CD4-positive, alpha-beta memory T cell (primary cell): ENCODE results near the gene ISL1. TPM values are rescaled to one million over a fixed set of nuclear protein-coding genes. Genes with fewer than 3 reads are reported as not detected.

ENCODE experiments used
- CTCF ChIA-PET: fragments of 350-600 bp; sonication (Branson Sonifier 250); formaldehyde crosslinking; loops from one replicate; lab custom pipeline; 2021; ENCODE audit warnings: inconsistent platforms; ENCODE audit not compliant: partially characterized antibody; lab: Charles Lee
- POLR2A ChIA-PET: fragments of 350-600 bp; sonication (Branson Sonifier 250); formaldehyde crosslinking; loops from one replicate; lab custom pipeline; 2021; ENCODE audit not compliant: partially characterized antibody; lab: Charles Lee
- DNase-seq, 5 donors: peaks; one replicate each; pipeline versions ENCODE4 v3.0.0 to v3.0.0-alpha.2; 2020 to 2022; ENCODE audit warnings: mixed read lengths in 1 of 5
- H3K27ac ChIP-seq: one replicate; pipeline ENCODE4 v1.7.0; 2013; ENCODE audit warnings: low read depth, low read length
- H3K27me3 ChIP-seq: 2 replicates; pipeline ENCODE4 v1.7.0; 2013; ENCODE audit warnings: mild to moderate bottlenecking, low read length, moderate library complexity; ENCODE audit not compliant: insufficient read depth
- H3K36me3 ChIP-seq: 2 replicates; pipeline ENCODE4 v1.7.0; 2013; ENCODE audit warnings: mild to moderate bottlenecking, low read length, moderate library complexity; ENCODE audit not compliant: insufficient read depth
- H3K4me1 ChIP-seq: 2 replicates; pipeline ENCODE4 v1.7.0; 2013; ENCODE audit warnings: mild to moderate bottlenecking, low read length, moderate library complexity; ENCODE audit not compliant: insufficient read depth
- H3K4me3 ChIP-seq, 2 donors: one replicate each; pipeline ENCODE4 v1.7.0; 2013; ENCODE audit warnings: low read length in 2 of 2, mild to moderate bottlenecking in 1 of 2
- H3K9me3 ChIP-seq, 2 donors: one replicate each; pipeline ENCODE4 v1.7.0; 2013; ENCODE audit warnings: low read length in 2 of 2, control low read depth in 1 of 2; ENCODE audit not compliant: control insufficient read depth in 1 of 2
- H3K27ac Mint-ChIP-seq, 7 donors: one replicate each; pipeline ENCODE4 v1.8.0; 2020 to 2021; ENCODE audit warnings: mixed read lengths in 7 of 7, mild to moderate bottlenecking in 6 of 7, inconsistent platforms in 3 of 7, moderate library complexity in 3 of 7
- H3K27me3 Mint-ChIP-seq, 2 donors: one replicate each; pipeline ENCODE4 v1.8.0; 2020 to 2021; ENCODE audit warnings: mixed read lengths in 2 of 2
- H3K36me3 Mint-ChIP-seq, 2 donors: one replicate each; pipeline ENCODE4 v1.8.0; 2020 to 2021; ENCODE audit warnings: mixed read lengths in 2 of 2, inconsistent platforms in 1 of 2, mild to moderate bottlenecking in 1 of 2
- H3K4me1 Mint-ChIP-seq, 4 donors: one replicate each; pipeline ENCODE4 v1.8.0; 2020 to 2021; ENCODE audit warnings: mixed read lengths in 4 of 4, mild to moderate bottlenecking in 1 of 4
- H3K4me3 Mint-ChIP-seq, 8 donors: one replicate each; pipeline ENCODE4 v1.8.0; 2020 to 2021; ENCODE audit warnings: mixed read lengths in 8 of 8, mild to moderate bottlenecking in 7 of 8, moderate library complexity in 6 of 8, inconsistent platforms in 3 of 8
- H3K9me3 Mint-ChIP-seq, 8 donors: one replicate each; pipeline ENCODE4 v1.8.0; 2020 to 2021; ENCODE audit warnings: mixed read lengths in 8 of 8, mild to moderate bottlenecking in 5 of 8, inconsistent platforms in 3 of 8, moderate library complexity in 1 of 8
- intact Hi-C: fragments of 100-400 bp; cut with micrococcal nuclease; formaldehyde crosslinking; loops from one replicate; pipeline ENCODE4 v1.15.1; 2023
- polyA plus RNA-seq, 2 donors: library from polyadenylated mRNA; unstranded; fragments of 300-500 nt; fragmentation: Illumina TruSeq; gene quantifications; one replicate each; pipeline ENCODE4 v1.2.3, GENCODE V29; 2021
- total RNA-seq, 2 experiments: library from RNA; stranded (reverse); gene quantifications; one replicate each; pipeline ENCODE4 v1.2.3, GENCODE V29; 2021

Gene ISL1
- total and polyA plus RNA-seq, 4 experiments from 2014 or later = not detected

DNA sequence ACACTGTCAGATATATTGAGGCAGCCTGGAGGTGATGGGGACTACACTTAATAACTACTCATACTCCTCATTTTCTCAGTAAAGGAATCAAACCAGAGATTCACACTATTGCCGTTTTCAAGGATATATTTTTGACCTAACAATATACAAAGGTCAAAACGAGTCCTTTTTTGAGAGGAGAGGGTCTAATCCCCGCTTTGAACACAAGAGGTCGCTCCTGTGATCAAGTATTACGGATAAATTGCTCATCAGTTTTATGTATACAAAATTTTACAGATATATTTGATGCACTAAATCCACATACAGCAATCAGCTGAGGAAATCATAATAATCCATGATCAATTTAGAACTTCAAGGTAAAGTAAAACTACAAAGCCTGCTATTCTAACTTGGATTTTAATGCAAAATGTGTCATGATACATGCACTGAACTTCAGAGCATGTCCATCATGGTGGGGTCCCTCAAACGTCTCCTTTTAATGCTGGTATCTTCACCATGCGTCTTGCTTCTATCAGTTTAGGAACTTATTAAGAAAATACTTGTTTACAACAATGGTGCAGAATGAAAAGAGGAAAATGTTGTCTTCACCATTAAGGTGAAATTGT lies 2.5 kb upstream of the ISL1 start:
- peaks cover 29% of the 10 kb centered on the region for H3K27me3 ChIP-seq

GRCh38 chr5:51381761-51382474 lies 1.3 kb upstream of the ISL1 start:
- Mint-ChIP-seq H3K36me3 (peaks cover 0 to 4% of the 10 kb centered on the region in 2 donors), H3K27me3 (peaks cover 67 to 69% of the 10 kb centered on the region in 2 donors), H3K27ac (peak overlapping the region in 1 of 7 donors; percentile 29), H3K9me3 (peaks cover 0 to 36% (median 9%) of the 10 kb centered on the region in 8 donors), H3K4me3 (peak overlapping the region in 1 of 8 donors; percentile 26), H3K4me1 (peaks cover 5 to 27% (median 6%) of the 10 kb centered on the region in 4 donors)
- Histone ChIP-seq H3K27ac (no peak overlapping the region), H3K36me3 (no peaks in the 10 kb centered on the region), H3K27me3 (peaks cover 32% of the 10 kb centered on the region), H3K4me1 (no peaks in the 10 kb centered on the region), H3K9me3 (no peaks in the 10 kb centered on the region), H3K4me3 (no peak overlapping the region)
- no peak for DNase-seq
- intact Hi-C loops = no loop called here
- POLR2A ChIA-PET = no interaction called here
- CTCF ChIA-PET = interaction anchor here (1.2 kb wide), 1 partner anchor 1272 kb away, joined by 3 read pairs; no protein-coding TSS in a partner anchor

More for the DNA sequence above, 2.5 kb upstream of the ISL1 start:
- Histone ChIP-seq H3K4me1 (no peaks in the 10 kb centered on the region), H3K9me3 (no peaks in the 10 kb centered on the region), H3K4me3 (no peak overlapping the region), H3K27ac (no peak overlapping the region), H3K36me3 (no peaks in the 10 kb centered on the region)
- H3K27me3 Mint-ChIP-seq = peaks cover 68% of the 10 kb centered on the region in 2 donors
- peaks cover 0 to 28% (median 9%) of the 10 kb centered on the region in 8 donors for H3K9me3 Mint-ChIP-seq
- DNase-seq = no peak
- CTCF ChIA-PET = interaction anchor here (0.6 to 0.7 kb wide), 2 partner anchors 333 to 1282 kb away, joined by 3 read pairs; no protein-coding TSS in a partner anchor
- intact Hi-C loops = no loop called here
- no peak overlapping the region for H3K4me3 Mint-ChIP-seq
- peaks cover 0 to 4% of the 10 kb centered on the region in 2 donors for H3K36me3 Mint-ChIP-seq
- H3K27ac Mint-ChIP-seq = no peak overlapping the region
- H3K4me1 Mint-ChIP-seq = peaks cover 5 to 27% (median 6%) of the 10 kb centered on the region in 4 donors
- POLR2A ChIA-PET = no interaction called here

- no peak overlapping the region for H3K27ac ChIP-seq
- intact Hi-C loops = no loop called here
- peaks cover 37% of the 10 kb centered on the region for H3K27me3 ChIP-seq
- ChIA-PET CTCF (interaction anchor here (1.2 kb wide), 1 partner anchor 1272 kb away, joined by 3 read pairs; no protein-coding TSS in a partner anchor), POLR2A (no interaction called here)
- no peak overlapping the region for H3K4me3 ChIP-seq
- H3K4me1 ChIP-seq = no peaks in the 10 kb centered on the region
- Mint-ChIP-seq H3K9me3 (peaks cover 0 to 32% (median 10%) of the 10 kb centered on the region in 8 donors), H3K4me3 (no peak overlapping the region), H3K27ac (no peak overlapping the region), H3K27me3 (peaks cover 62 to 64% of the 10 kb centered on the region in 2 donors), H3K36me3 (peaks cover 0 to 3% of the 10 kb centered on the region in 2 donors), H3K4me1 (peaks cover 5 to 27% (median 7%) of the 10 kb centered on the region in 4 donors)
- no peak for DNase-seq
- H3K36me3 ChIP-seq = no peaks in the 10 kb centered on the region
- H3K9me3 ChIP-seq = no peaks in the 10 kb centered on the region
These were observed 622 bp upstream of the ISL1 start for GRCh38 chr5:51382521-51383130.

DNA sequence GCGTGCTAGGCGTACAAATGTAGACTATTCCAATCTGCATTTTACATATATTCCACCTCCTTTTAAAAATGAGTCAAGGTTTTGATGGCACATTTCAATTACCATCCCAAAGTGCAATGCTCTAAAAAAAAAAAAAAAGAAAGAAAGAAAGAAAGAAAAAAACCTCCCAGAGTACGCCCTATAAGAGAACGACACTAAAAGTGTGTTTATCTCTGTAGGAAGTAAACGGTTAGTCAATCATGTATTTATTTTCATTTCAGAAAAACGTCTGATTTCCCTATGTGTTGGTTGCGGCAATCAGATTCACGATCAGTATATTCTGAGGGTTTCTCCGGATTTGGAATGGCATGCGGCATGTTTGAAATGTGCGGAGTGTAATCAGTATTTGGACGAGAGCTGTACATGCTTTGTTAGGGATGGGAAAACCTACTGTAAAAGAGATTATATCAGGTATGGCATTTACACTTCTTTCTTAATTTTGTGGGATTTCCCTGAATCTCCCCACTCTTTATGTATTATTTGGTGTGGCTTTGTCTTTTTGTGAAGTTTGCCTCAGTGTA lies 1.1 kb downstream of the ISL1 start:
- Mint-ChIP-seq H3K27me3 (peaks cover 54 to 60% of the 10 kb centered on the region in 2 donors), H3K4me3 (no peak overlapping the region), H3K4me1 (peaks cover 0 to 16% (median 2%) of the 10 kb centered on the region in 4 donors), H3K9me3 (peaks cover 0 to 33% (median 7%) of the 10 kb centered on the region in 8 donors), H3K36me3 (no peaks in the 10 kb centered on the region), H3K27ac (no peak overlapping the region)
- Histone ChIP-seq H3K27me3 (peaks cover 31% of the 10 kb centered on the region), H3K9me3 (no peaks in the 10 kb centered on the region), H3K36me3 (no peaks in the 10 kb centered on the region), H3K4me3 (no peak overlapping the region), H3K27ac (no peak overlapping the region), H3K4me1 (no peaks in the 10 kb centered on the region)
- intact Hi-C loops = no loop called here
- ChIA-PET CTCF (no interaction called here), POLR2A (no interaction called here)
- DNase-seq = no peak

DNA sequence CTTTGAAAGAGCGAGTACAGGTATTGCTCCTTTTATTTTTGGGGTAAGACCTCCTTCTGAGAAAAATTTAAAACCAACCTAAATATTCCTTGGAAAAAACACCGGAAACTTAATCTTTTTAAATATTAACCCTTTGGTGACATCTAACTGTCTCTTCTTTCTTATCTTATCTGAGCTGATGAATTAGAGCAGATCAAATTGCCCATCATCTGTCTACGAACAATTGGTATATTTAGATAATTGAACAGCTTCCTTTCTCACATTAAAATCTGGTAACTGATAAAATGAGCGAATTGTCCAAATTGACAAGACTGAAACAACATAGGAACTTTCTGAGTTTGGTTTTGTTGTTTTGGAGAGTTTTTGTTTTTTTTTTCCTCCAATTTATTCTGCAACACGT lies 2.0 kb downstream of the ISL1 start:
- no peak for DNase-seq
- Mint-ChIP-seq H3K27ac (no peak overlapping the region), H3K4me1 (peaks cover 0 to 16% (median 2%) of the 10 kb centered on the region in 4 donors), H3K4me3 (no peak overlapping the region), H3K27me3 (peaks cover 52 to 55% of the 10 kb centered on the region in 2 donors), H3K36me3 (no peaks in the 10 kb centered on the region), H3K9me3 (peaks cover 0 to 27% (median 7%) of the 10 kb centered on the region in 8 donors)
- ChIA-PET POLR2A (no interaction called here), CTCF (no interaction called here)
- intact Hi-C loops = no loop called here
- Histone ChIP-seq H3K9me3 (no peaks in the 10 kb centered on the region), H3K36me3 (no peaks in the 10 kb centered on the region), H3K4me1 (no peaks in the 10 kb centered on the region), H3K27me3 (peaks cover 26% of the 10 kb centered on the region), H3K4me3 (no peak overlapping the region), H3K27ac (no peak overlapping the region)

GRCh38 chr5:51386916-51387883 lies 4.0 kb downstream of the ISL1 start:
- Mint-ChIP-seq H3K36me3 (no peaks in the 10 kb centered on the region), H3K4me3 (no peak overlapping the region), H3K27ac (no peak overlapping the region), H3K4me1 (peaks cover 0 to 10% (median 2%) of the 10 kb centered on the region in 4 donors), H3K9me3 (peaks cover 0 to 27% (median 8%) of the 10 kb centered on the region in 8 donors), H3K27me3 (peaks cover 36 to 51% of the 10 kb centered on the region in 2 donors)
- H3K27me3 ChIP-seq = peaks cover 18% of the 10 kb centered on the region
- no peak overlapping the region for H3K4me3 ChIP-seq
- no peaks in the 10 kb centered on the region for H3K36me3 ChIP-seq
- intact Hi-C loops = no loop called here
- H3K27ac ChIP-seq = no peak overlapping the region
- ChIA-PET CTCF (no interaction called here), POLR2A (no interaction called here)
- H3K4me1 ChIP-seq = no peaks in the 10 kb centered on the region
- DNase-seq = no peak
- no peaks in the 10 kb centered on the region for H3K9me3 ChIP-seq
